H1 (cell line): ENCODE measurements around the gene HMCN2. TPM values are rescaled to one million over a fixed set of nuclear protein-coding genes. Genes with fewer than 3 reads are reported as not detected.
A peak's percentile ranks its signal among the peaks of the same experiment; 100 is the strongest.

Experiments used
- CTCF ChIA-PET: fragments of 300-600 bp; sonication (Branson Sonifier 250); formaldehyde crosslinking; loops from one replicate; lab custom pipeline; 2021; ENCODE audit not compliant: partially characterized antibody; lab: Charles Lee
- POLR2A ChIA-PET: fragments of 300-600 bp; sonication (Branson Sonifier 250); formaldehyde crosslinking; loops from one replicate; lab custom pipeline; 2021; ENCODE audit warnings: inconsistent platforms; ENCODE audit not compliant: partially characterized antibody; lab: Charles Lee
- DNase-seq, 2 experiments: peaks; one replicate each; pipeline versions ENCODE4 v3.0.0 to v3.0.0-alpha.2; 2010 to 2022; ENCODE audit warnings: low spot score in 2 of 2, low read depth in 1 of 2, mixed read lengths in 1 of 2
- FAIRE-seq: peaks from 2 replicates; lab custom pipeline; 2011; peaks lifted over from hg19 to GRCh38; lab: Jason Lieb, UNC
- H2AFZ ChIP-seq: 2 replicates; pipeline ENCODE4 v1.8.1; 2012; ENCODE audit warnings: low read length, inconsistent platforms
- H2AK5ac ChIP-seq: 2 replicates; pipeline ENCODE4 v1.6.1; 2013; ENCODE audit warnings: low read depth, low read length
- H2BK120ac ChIP-seq: replicated peaks from 2 replicates; pipeline ENCODE3; 2013; ENCODE audit warnings: low read depth, low read length, inconsistent platforms
- H2BK12ac ChIP-seq: 2 replicates; pipeline ENCODE4 v1.6.1; 2013; ENCODE audit warnings: low read depth, low read length
- H2BK15ac ChIP-seq: 2 replicates; pipeline ENCODE4 v1.6.1; 2013; ENCODE audit warnings: low read length
- H2BK20ac ChIP-seq: 2 replicates; pipeline ENCODE4 v1.6.1; 2013; ENCODE audit warnings: low read length
- H2BK5ac ChIP-seq: 2 replicates; pipeline ENCODE4 v1.6.1; 2013; ENCODE audit warnings: low read depth, low read length
- H3K14ac ChIP-seq: 2 replicates; pipeline ENCODE4 v1.6.1; 2013; ENCODE audit warnings: inconsistent platforms; ENCODE audit not compliant: insufficient read length
- H3K18ac ChIP-seq: 2 replicates; pipeline ENCODE4 v1.6.1; 2013; ENCODE audit warnings: low read length; ENCODE audit errors: extremely low read depth
- H3K23ac ChIP-seq: 2 replicates; pipeline ENCODE4 v1.6.1; 2013; ENCODE audit warnings: inconsistent platforms; ENCODE audit not compliant: insufficient read length
- H3K23me2 ChIP-seq: 2 replicates; pipeline ENCODE4 v1.6.1; 2013; ENCODE audit warnings: low read depth, low read length
- H3K27ac ChIP-seq: 2 replicates; pipeline ENCODE4 v1.6.1; 2011; ENCODE audit warnings: low read depth, low read length, inconsistent platforms
- H3K27me3 ChIP-seq, 4 experiments: replicated peaks in 1 of 4; 1 replicate in 1 of 4; 2 replicates in 3 of 4; pipeline versions ENCODE4 v1.6.1 to v1.8.1; 2011 to 2013; ENCODE audit warnings: low read length in 3 of 4, mild to moderate bottlenecking in 3 of 4, inconsistent platforms in 2 of 4, mixed read lengths in 2 of 4, moderate library complexity in 1 of 4; ENCODE audit not compliant: control insufficient read depth in 3 of 4, insufficient read depth in 3 of 4; ENCODE audit errors: extremely low read depth in 1 of 4
- H3K36me3 ChIP-seq, 4 experiments: 2 replicates each; pipeline versions ENCODE4 v1.6.1 to v1.8.1; 2011 to 2013; ENCODE audit warnings: mild to moderate bottlenecking in 4 of 4, low read length in 3 of 4, moderate library complexity in 2 of 4, control low read depth in 1 of 4, inconsistent platforms in 1 of 4; ENCODE audit not compliant: insufficient read depth in 4 of 4, control insufficient read depth in 2 of 4
- H3K4ac ChIP-seq: replicated peaks from 2 replicates; pipeline ENCODE3; 2013; ENCODE audit warnings: low read length, low read depth, mixed read lengths, inconsistent platforms; ENCODE audit not compliant: insufficient read length
- H3K4me1 ChIP-seq, 4 experiments: replicated peaks in 1 of 4; 1 replicate in 1 of 4; 2 replicates in 3 of 4; pipeline versions ENCODE4 v1.6.1 to v1.8.1; 2011 to 2013; ENCODE audit warnings: low read length in 3 of 4, inconsistent platforms in 2 of 4, mixed read lengths in 1 of 4; ENCODE audit not compliant: insufficient read depth in 4 of 4, control insufficient read depth in 3 of 4
- H3K4me2 ChIP-seq, 2 experiments: 2 replicates each; pipeline versions ENCODE4 v1.6.1 to v1.8.1; 2011 to 2013; ENCODE audit warnings: low read depth in 2 of 2, low read length in 2 of 2, control low read depth in 1 of 2, inconsistent platforms in 1 of 2, mild to moderate bottlenecking in 1 of 2; ENCODE audit not compliant: insufficient read depth in 1 of 2
- H3K4me3 ChIP-seq, 4 experiments: fragments of 200-600, 300-600 bp in 1 of 4; sonication (generic), shearing (Covaris generic), sonication (Bioruptor Twin) in 1 of 4; 2 replicates each; pipeline versions ENCODE4 v1.5.1 to v1.8.1; 2011 to 2016; ENCODE audit warnings: low read length in 4 of 4, low read depth in 3 of 4, control low read depth in 2 of 4, inconsistent platforms in 2 of 4, mild to moderate bottlenecking in 2 of 4, mixed read lengths in 1 of 4, moderate library complexity in 1 of 4; ENCODE audit not compliant: insufficient read depth in 2 of 4; ENCODE audit errors: extremely low read depth in 1 of 4
- H3K56ac ChIP-seq: replicated peaks from 2 replicates; pipeline ENCODE3; 2013; ENCODE audit warnings: low read depth, mild to moderate bottlenecking, mixed read lengths, low read length, inconsistent platforms; ENCODE audit not compliant: insufficient read length
- H3K79me1 ChIP-seq: 2 replicates; pipeline ENCODE4 v1.6.1; 2013; ENCODE audit warnings: low read depth, low read length, control low read depth
- H3K79me2 ChIP-seq, 2 experiments: 2 replicates each; pipeline versions ENCODE4 v1.6.1 to v1.8.1; 2012 to 2013; ENCODE audit warnings: low read length in 2 of 2, mild to moderate bottlenecking in 2 of 2, inconsistent platforms in 1 of 2; ENCODE audit not compliant: insufficient read depth in 2 of 2, control insufficient read depth in 1 of 2
- H3K9ac ChIP-seq, 4 experiments: replicated peaks in 1 of 4; 1 replicate in 1 of 4; 2 replicates in 3 of 4; pipeline versions ENCODE4 v1.6.1 to v1.8.1; 2011 to 2013; ENCODE audit warnings: low read depth in 3 of 4, low read length in 3 of 4, control low read depth in 2 of 4, mild to moderate bottlenecking in 2 of 4, moderate library complexity in 2 of 4, inconsistent platforms in 1 of 4; ENCODE audit errors: extremely low read depth in 1 of 4
- H3K9me3 ChIP-seq, 2 experiments: 2 replicates each; pipeline versions ENCODE4 v1.6.1 to v1.8.1; 2012 to 2013; ENCODE audit warnings: mild to moderate bottlenecking in 2 of 2, moderate library complexity in 2 of 2, control low read depth in 1 of 2, inconsistent platforms in 1 of 2, low read depth in 1 of 2, low read length in 1 of 2, mixed read lengths in 1 of 2; ENCODE audit not compliant: insufficient read depth in 2 of 2
- H4K20me1 ChIP-seq, 2 experiments: replicated peaks in 1 of 2; 2 replicates each; pipeline versions ENCODE3 to v1.8.1; 2011 to 2013; ENCODE audit warnings: inconsistent platforms in 2 of 2, low read length in 2 of 2, mild to moderate bottlenecking in 1 of 2; ENCODE audit not compliant: insufficient read depth in 2 of 2, control insufficient read depth in 1 of 2
- H4K5ac ChIP-seq: 2 replicates; pipeline ENCODE4 v1.6.1; 2013; ENCODE audit warnings: low read length, low read depth, mixed read lengths, inconsistent platforms; ENCODE audit not compliant: insufficient read length
- H4K8ac ChIP-seq: 2 replicates; pipeline ENCODE4 v1.8.0; 2013; ENCODE audit warnings: mild to moderate bottlenecking, moderate library complexity, low read length, inconsistent platforms; ENCODE audit not compliant: insufficient read depth; ENCODE audit errors: extremely low read depth
- H4K91ac ChIP-seq: replicated peaks from 2 replicates; pipeline ENCODE3; 2013; ENCODE audit warnings: low read length, mixed read lengths, inconsistent platforms; ENCODE audit not compliant: insufficient read length
- CEBPB ChIP-seq: IDR thresholded peaks from 2 replicates; pipeline ENCODE4 v1.6.1; 2012; ENCODE audit warnings: low read depth, low read length
- JUN ChIP-seq: IDR thresholded peaks from 2 replicates; pipeline ENCODE4 v1.6.1; 2011; ENCODE audit warnings: low read depth, mild to moderate bottlenecking, improper control_type of control experiment, low read length
- NRF1 ChIP-seq: IDR thresholded peaks from 2 replicates; pipeline ENCODE4 v1.6.1; 2011; ENCODE audit warnings: mild to moderate bottlenecking, low read depth, low read length, improper control_type of control experiment
- RXRA ChIP-seq: IDR thresholded peaks from 2 replicates; pipeline ENCODE4 v1.6.1; 2011; ENCODE audit warnings: low read depth, mild to moderate bottlenecking, low read length, moderate library complexity; ENCODE audit not compliant: insufficient read depth
- TCF12 ChIP-seq: IDR thresholded peaks from 2 replicates; pipeline ENCODE4 v1.6.1; 2011; ENCODE audit warnings: low read depth, mild to moderate bottlenecking, low read length
- YY1 ChIP-seq: IDR thresholded peaks from 2 replicates; pipeline ENCODE4 v1.6.1; 2011; ENCODE audit warnings: low read depth, mild to moderate bottlenecking, low read length
- WGBS, 2 experiments: shearing (Covaris generic) in 1 of 2; methylation state at CpG; one replicate each; pipeline versions ENCODE4 v1.1.6 to v1.1.7; 2013 to 2015; ENCODE audit warnings: low lambda C conversion rate in 2 of 2, mixed read lengths in 2 of 2, inconsistent platforms in 1 of 2, low coverage in 1 of 2, missing lambda C conversion rate in 1 of 2; ENCODE audit not compliant: insufficient replicate concordance in 2 of 2, insufficient coverage in 1 of 2, insufficient read length in 1 of 2; ENCODE audit errors: extremely low coverage in 1 of 2, missing lambda C conversion rate in 1 of 2; 5-methylcytosine and 5-hydroxymethylcytosine counted together
- polyA plus RNA-seq, 7 experiments: library from polyadenylated mRNA; depleted of rRNA in 3 of 7; stranded (reverse) in 5 of 7; unstranded in 2 of 7; fragments of >200 nt in 5 of 7; fragments of 200-250 nt in 2 of 7; gene quantifications; 1 replicate in 5 of 7; 2 replicates in 1 of 7; 4 replicates in 1 of 7; pipeline versions ENCODE4 v1.2.1 to v1.2.3, GENCODE V29; 2011 to 2013; ENCODE audit warnings: missing spikeins in 2 of 7, mixed read lengths in 2 of 7
- total RNA-seq: library from RNA; stranded (reverse); fragmentation: NEBNext Ultra II Directional; extraction: Animal tissue kit (Norgen Biotek cat#: 25700); gene quantifications from 2 replicates; pipeline ENCODE4 v1.2.1, GENCODE V29; 2021

Gene HMCN2
- total and polyA plus RNA-seq, 2 of the 8 experiments (the other 6 are each of a cell fraction or from before 2014, with no cell fraction given): 5.0 to 9.1 TPM

DNA sequence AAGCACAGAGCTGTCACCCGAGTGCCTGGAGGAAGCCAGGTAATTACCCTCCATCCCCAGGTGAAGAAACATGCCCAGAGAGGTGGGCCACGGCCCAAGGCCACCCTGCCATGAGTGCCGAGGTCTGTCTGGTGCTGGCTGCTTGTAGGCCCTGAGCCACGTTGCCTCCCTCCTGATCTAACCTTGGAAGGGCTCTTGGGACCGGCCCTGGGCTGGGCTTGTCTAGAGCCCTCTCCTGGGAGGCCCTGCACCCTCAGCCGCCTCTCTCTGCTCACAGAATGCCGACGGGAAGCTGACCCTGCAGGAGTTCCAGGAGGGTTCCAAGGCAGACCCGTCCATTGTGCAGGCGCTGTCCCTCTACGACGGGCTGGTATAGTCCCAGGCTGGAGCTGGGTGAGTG is 39.4 kb upstream of the HMCN2 start:
- H3K9ac ChIP-seq: no peak overlapping the region
- no peak overlapping the region for H3K27ac ChIP-seq
- no peaks in the 10 kb centered on the region for H3K4me1 ChIP-seq
- peaks cover 4 to 7% of the 10 kb centered on the region in 2 experiments; a peak in 3 of 4 replicates for H3K9me3 ChIP-seq
- H3K79me1 ChIP-seq: peaks cover 2% of the 10 kb centered on the region; the same call in 1 of the 2 replicates
- POLR2A ChIA-PET: interaction anchor here (1.4 kb wide), 1 partner anchor 42 kb away, joined by 3 read pairs; no protein-coding TSS in a partner anchor
- H2BK15ac ChIP-seq: no peak overlapping the region
- H4K20me1 ChIP-seq: no peaks in the 10 kb centered on the region
- H3K27me3 ChIP-seq: no peaks in the 10 kb centered on the region
- H3K23me2 ChIP-seq: 0 out of 2 replicates have a peak, but pooled peaks cover 2% of the 10 kb centered on the region
- H2BK5ac ChIP-seq: no peak overlapping the region
- no peak overlapping the region for H2BK120ac ChIP-seq
- H4K91ac ChIP-seq: no peak overlapping the region
- WGBS, 2 experiments: 89% methylated on average over 12 of the region's 12 CpGs; no CpG with 5 or more reads in 1 of the 2 experiments
- no peak overlapping the region for H2AK5ac ChIP-seq
- no peak overlapping the region for H3K56ac ChIP-seq
- no peak overlapping the region for H2BK12ac ChIP-seq
- H4K5ac ChIP-seq: no peak overlapping the region
- FAIRE-seq (no peak), DNase-seq (no peak)
- H2AFZ ChIP-seq: no peak overlapping the region
- no peaks in the 10 kb centered on the region for H3K79me2 ChIP-seq
- CTCF ChIA-PET: interaction anchor here (1.1 to 3.2 kb wide), 4 partner anchors 9 to 119 kb away, joined by 3 to 11 read pairs (median 6); no protein-coding TSS in a partner anchor
- H3K4me3 ChIP-seq: no peak overlapping the region
- H2BK20ac ChIP-seq: no peak overlapping the region
- no peak overlapping the region for H3K4me2 ChIP-seq
- no peak overlapping the region for H3K23ac ChIP-seq
- no peak overlapping the region for H3K18ac ChIP-seq
- no peak overlapping the region for H3K14ac ChIP-seq
- H3K4ac ChIP-seq: no peak overlapping the region
- peak overlapping the region; percentile 16; the same call in 1 of the 2 replicates for H4K8ac ChIP-seq
- peaks cover 0 to 16% (median 7%) of the 10 kb centered on the region in 4 experiments; a peak in 5 of 8 replicates for H3K36me3 ChIP-seq
- TF ChIP-seq CEBPB (no peak), RXRA (no peak), YY1 (no peak), TCF12 (no peak), JUN (no peak), NRF1 (no peak)
